C4-2B (cell line): Measurements from ENCODE around the gene TCN2.
A peak's percentile ranks its signal among the peaks of the same experiment; 100 is the strongest.
"Not testable (repeated sequence)": the region's sequence is repeated elsewhere in the genome, so short reads cannot be mapped to it uniquely, and the experiment has no call there.

Source experiments
- H3K27ac ChIP-seq: fragments of 450-650 bp; 2 replicates; pipeline ENCODE4 v1.5.1; 2017
- ZFX ChIP-seq: fragments of 450-650 bp; IDR thresholded peaks from 2 replicates; pipeline ENCODE4 v1.6.1; 2017
- TF ChIP-seq, protein P1 (sequence below): fragments of 450-650 bp; conservative IDR thresholded peaks from 2 replicates; pipeline ENCODE4 v1.5.1; 2017; ENCODE audit warnings: mild to moderate bottlenecking

TCN2 gene

DNA sequence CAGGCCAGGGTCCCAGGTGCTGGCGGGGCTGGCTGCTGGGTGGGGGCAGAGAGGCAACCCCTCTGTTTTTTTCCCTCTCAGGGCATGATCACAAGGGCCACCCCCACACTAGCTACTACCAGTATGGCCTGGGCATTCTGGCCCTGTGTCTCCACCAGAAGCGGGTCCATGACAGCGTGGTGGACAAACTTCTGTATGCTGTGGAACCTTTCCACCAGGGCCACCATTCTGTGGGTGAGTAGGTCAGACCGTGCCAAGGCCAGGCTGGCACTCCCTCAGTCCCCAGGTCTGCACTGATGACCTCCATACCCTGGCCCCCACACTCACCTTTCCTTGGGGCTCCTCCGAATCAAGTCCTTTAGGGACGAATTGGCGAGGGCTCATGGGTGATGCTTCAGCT is 7.3 kb downstream of the TCN2 start:
- TF ChIP-seq ZFX, result no peak
- TF ChIP-seq, protein P1, sequence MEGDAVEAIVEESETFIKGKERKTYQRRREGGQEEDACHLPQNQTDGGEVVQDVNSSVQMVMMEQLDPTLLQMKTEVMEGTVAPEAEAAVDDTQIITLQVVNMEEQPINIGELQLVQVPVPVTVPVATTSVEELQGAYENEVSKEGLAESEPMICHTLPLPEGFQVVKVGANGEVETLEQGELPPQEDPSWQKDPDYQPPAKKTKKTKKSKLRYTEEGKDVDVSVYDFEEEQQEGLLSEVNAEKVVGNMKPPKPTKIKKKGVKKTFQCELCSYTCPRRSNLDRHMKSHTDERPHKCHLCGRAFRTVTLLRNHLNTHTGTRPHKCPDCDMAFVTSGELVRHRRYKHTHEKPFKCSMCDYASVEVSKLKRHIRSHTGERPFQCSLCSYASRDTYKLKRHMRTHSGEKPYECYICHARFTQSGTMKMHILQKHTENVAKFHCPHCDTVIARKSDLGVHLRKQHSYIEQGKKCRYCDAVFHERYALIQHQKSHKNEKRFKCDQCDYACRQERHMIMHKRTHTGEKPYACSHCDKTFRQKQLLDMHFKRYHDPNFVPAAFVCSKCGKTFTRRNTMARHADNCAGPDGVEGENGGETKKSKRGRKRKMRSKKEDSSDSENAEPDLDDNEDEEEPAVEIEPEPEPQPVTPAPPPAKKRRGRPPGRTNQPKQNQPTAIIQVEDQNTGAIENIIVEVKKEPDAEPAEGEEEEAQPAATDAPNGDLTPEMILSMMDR, result no peak
- no peak overlapping the region for H3K27ac ChIP-seq

DNA sequence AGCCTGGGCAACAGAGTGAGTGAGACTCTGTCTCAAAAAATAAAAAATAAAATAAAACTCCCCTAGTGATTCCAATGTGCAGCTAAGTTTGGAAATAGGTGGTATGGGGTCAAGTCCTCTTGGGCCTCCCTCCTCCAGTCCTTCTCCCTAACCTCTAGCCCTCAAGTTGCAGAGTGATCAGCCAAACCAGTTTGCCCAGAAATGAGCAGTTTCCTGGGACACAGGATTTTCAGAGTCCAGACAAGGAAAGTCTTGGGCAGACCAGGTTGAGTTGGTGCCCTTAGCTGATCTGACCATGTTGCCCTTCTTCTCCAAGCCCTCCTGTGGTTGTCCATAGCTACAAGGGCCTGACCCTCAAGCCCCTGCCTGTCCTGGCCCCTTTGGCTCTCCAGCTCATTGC is 7.9 kb downstream of the TCN2 start:
- TF ChIP-seq ZFX, result no peak
- TF ChIP-seq, protein P1, result no peak
- no peak overlapping the region for H3K27ac ChIP-seq

DNA sequence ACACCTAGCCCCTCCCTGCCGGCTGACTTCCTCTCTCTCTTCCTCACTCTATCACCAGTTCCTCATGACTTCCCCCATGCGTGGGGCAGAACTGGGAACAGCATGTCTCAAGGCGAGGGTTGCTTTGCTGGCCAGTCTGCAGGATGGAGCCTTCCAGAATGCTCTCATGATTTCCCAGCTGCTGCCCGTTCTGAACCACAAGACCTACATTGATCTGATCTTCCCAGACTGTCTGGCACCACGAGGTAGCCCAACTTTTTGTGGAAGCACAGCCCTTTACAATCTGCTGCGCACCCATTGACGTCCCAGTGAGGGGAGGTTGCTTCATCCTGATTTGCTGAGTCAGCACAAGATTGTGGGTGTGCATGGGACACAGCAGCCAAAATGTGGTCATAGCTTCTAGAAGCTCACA is 8.6 kb downstream of the TCN2 start:
- TF ChIP-seq ZFX, result no peak

DNA sequence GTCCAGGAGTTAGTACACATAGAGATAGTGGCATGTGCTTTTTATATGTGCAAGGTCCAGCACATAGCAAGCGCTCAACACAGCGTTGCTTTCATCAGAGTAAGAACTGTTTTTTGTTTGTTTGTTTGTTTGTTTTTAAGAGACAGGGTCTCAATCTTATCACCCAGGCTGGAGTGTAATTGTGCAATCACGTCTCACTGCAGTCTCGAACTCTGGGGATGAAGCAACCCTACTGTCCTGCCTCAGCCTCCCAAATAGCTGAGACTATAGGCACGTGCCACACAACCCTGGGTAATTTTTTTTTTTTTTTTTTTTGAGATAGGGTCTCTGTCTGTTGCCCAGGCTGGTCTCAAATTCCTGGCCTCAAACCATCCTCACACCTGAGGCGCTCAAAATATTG is 10.8 kb downstream of the TCN2 start:
- no peak for TF ChIP-seq ZFX

More for the DNA sequence above, 8.6 kb downstream of the TCN2 start:
- H3K27ac ChIP-seq, result no peak overlapping the region

DNA sequence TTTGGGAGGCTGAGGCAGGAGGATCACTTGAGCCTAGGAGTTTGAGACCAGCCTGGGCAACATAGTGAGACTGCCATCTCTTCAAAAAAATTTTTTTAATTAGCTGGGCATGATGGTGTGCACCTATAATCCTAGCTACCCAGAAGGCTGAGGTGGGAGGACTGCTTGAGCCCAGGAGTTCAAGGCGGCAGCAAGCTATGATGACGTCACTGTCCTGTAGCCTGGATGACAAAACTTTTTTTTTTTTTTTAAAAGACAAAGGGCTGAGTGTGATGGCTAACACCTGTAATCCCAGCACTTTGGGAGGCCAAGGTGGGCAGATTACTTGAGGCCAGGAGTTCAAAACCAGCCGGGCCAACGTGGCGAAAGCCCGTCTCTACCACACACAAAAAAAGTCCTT is 12.9 kb downstream of the TCN2 start:
- H3K27ac ChIP-seq, result not testable (repeated sequence)

More for the DNA sequence above, 10.8 kb downstream of the TCN2 start:
- no peak overlapping the region for H3K27ac ChIP-seq

DNA sequence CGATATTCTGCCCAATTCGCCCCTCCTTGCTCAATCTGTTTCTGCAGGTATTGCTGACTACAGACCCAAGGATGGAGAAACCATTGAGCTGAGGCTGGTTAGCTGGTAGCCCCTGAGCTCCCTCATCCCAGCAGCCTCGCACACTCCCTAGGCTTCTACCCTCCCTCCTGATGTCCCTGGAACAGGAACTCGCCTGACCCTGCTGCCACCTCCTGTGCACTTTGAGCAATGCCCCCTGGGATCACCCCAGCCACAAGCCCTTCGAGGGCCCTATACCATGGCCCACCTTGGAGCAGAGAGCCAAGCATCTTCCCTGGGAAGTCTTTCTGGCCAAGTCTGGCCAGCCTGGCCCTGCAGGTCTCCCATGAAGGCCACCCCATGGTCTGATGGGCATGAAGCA is 19.4 kb downstream of the TCN2 start:
- no peak overlapping the region for H3K27ac ChIP-seq
- TF ChIP-seq, protein P1, result no peak
- TF ChIP-seq ZFX, result no peak

DNA sequence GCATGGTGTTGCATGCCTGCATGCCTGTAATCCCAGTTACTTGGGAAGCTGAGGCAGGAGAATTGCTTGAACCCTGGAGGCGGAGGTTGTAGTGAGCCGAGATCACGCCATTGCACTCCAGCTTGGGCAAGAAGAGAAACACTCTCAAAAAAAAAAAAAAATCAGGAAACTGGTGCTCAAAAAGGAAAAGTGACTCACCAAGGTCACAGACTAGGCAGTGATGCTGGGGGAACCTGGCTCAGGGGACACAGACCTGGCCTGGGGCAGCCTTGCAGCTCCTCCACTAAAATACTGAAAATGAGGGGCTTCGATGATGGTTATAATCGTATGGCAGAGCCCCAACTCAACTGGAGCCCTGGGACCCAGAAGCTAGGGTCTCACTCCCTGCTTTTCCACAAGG is 20.5 kb downstream of the TCN2 start:
- H3K27ac ChIP-seq, result no peak overlapping the region
- TF ChIP-seq, protein P1, result no peak
- TF ChIP-seq ZFX, result no peak

DNA sequence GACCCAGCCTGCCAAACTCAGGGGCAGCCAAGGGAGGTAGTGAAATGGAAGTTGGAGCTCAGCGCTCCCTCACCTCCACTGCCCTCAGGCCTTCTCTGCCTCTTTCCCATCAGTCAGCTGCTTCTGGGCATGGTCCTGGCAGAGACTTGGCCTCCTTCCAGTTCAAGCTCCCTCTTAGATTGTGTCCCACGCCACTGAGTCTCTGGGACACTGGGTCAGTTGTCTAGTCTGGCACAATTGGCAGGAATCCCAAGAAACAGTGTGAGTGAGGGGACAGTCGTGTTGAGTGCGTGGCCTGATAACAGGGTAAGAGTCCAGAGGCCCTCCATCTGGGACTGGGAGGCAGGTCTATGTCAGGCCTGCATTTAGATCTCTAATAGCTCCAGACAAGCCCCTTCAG is 21.5 kb downstream of the TCN2 start:
- H3K27ac ChIP-seq, result no peak overlapping the region
- TF ChIP-seq ZFX, result no peak
- TF ChIP-seq, protein P1, result no peak

DNA sequence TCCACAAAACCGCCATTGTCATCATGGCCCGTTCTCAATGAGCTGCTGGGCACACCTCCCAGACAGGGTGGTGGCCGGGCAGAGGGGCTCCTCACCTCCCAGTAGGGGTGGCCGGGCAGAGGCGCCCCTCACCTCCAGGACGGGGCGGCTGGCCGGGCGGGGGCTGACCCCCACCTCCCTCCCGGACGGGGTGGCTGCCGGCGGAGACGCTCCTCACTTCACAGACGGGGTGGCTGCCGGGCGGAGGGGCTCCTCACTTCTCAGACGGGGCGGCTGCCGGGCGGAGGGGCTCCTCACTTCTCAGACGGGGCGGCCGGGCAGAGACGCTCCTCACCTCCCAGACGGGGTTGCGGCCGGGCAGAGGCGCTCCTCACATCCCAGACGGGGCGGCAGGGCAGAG is 24.5 kb downstream of the TCN2 start:
- not testable (repeated sequence) for H3K27ac ChIP-seq

DNA sequence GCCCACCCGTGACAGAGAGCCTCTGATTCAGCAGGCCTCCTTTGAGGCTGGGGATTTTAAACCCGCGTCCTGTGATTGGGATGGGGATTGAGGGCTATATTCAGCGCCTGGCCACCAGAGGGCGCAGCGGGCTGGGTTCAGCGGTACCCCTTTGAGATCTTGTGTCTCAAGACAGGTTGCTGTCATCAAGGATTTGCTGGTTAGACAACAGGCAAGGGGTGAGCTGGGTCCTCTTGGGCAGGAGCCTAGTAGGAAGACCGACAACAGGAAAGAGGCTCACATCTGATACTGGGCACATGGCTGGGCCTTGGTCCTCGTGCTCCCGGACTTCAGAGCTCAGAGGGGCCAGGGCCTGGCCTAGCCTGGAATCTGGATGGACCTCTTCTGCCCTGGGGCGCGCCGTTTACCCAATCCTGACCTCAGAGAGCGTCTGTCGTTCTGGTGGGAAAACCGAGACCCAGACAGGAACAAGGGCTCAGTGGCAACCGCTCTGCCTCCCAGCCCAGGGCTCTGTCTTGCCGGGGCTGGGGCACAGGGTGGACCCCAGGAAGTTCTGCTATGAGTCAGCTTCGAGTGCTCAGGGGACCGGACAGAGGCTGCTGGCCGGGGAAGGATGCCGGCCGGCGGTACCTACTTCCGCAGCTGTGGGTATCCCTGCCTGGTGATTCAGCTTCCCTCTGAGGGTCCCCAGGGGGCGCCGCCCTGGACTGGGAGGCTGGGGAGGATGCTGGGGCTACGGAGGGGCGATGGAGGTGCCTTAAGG is 27.7 kb downstream of the TCN2 start:
- no peak for TF ChIP-seq ZFX
- TF ChIP-seq, protein P1, result peak; percentile 97
- peak overlapping the region; percentile 81 for H3K27ac ChIP-seq
